GM18505 (cell line): Measurements from ENCODE around the gene CISD3.

ENCODE experiments used
- ATAC-seq: cut with Tn5 transposase; IDR thresholded peaks from one replicate; pipeline ENCODE4 v1.9.1; 2021; ENCODE audit not compliant: unreplicated experiment
- POLR2A ChIP-seq: IDR thresholded peaks from 4 replicates; pipeline ENCODE4 v1.6.1; 2011; ENCODE audit warnings: borderline replicate concordance; ENCODE audit not compliant: insufficient read depth, insufficient read length; ENCODE audit errors: extremely low read depth

The CISD3 gene

GRCh38 chr17:38728290-38728831 lies 1.8 kb upstream of the CISD3 start:
- ATAC-seq: no peak

GRCh38 chr17:38729368-38729885 lies 714 bp upstream of the CISD3 start:
- no peak for ATAC-seq
- TF ChIP-seq POLR2A: no peak

More at GRCh38 chr17:38728290-38728831, 1.8 kb upstream of the CISD3 start:
- peak; percentile 49 for TF ChIP-seq POLR2A

GRCh38 chr17:38730526-38731379 lies 612 bp downstream of the CISD3 start:
- no peak for ATAC-seq

GRCh38 chr17:38731526-38732294 lies 1.6 kb downstream of the CISD3 start:
- ATAC-seq: no peak
- no peak for TF ChIP-seq POLR2A

More at GRCh38 chr17:38730526-38731379, 612 bp downstream of the CISD3 start:
- no peak for TF ChIP-seq POLR2A

GRCh38 chr17:38732376-38733281 lies 2.5 kb downstream of the CISD3 start:
- TF ChIP-seq POLR2A: no peak
- ATAC-seq: no peak

- ATAC-seq: no peak
- TF ChIP-seq POLR2A: no peak
Measured at GRCh38 chr17:38733282-38733981, 3.3 kb downstream of the CISD3 start.

GRCh38 chr17:38733982-38734973 lies 4.1 kb downstream of the CISD3 start:
- no peak for TF ChIP-seq POLR2A
- no peak for ATAC-seq

- TF ChIP-seq POLR2A: no peak
- no peak for ATAC-seq
Measured at GRCh38 chr17:38735161-38735997, 5.2 kb downstream of the CISD3 start.

GRCh38 chr17:38738007-38738662 lies 8.0 kb downstream of the CISD3 start:
- ATAC-seq: no peak
- TF ChIP-seq POLR2A: no peak

GRCh38 chr17:38738686-38739085 lies 8.5 kb downstream of the CISD3 start:
- no peak for ATAC-seq
- no peak for TF ChIP-seq POLR2A
